ENCODE data around the gene UNC13C. TPM values are rescaled to one million over a fixed set of nuclear protein-coding genes. Genes with fewer than 3 reads are reported as not detected.

UNC13C gene
- total RNA-seq, 1 donor from 2014 or later: 0.03 TPM

- no peak for ATAC-seq (ENCODE audit: poor library complexity)
- intact Hi-C loops (cut with DNase I): no loop called here
- no peak for DNase-seq
These were observed 249.3 kb downstream of the UNC13C start for GRCh38 chr15:54227569-54227968.

GRCh38 chr15:54250326-54250725 is 272.1 kb downstream of the UNC13C start:
- no peak for DNase-seq
- intact Hi-C loops (cut with DNase I): no loop called here
- no peak for ATAC-seq (ENCODE audit: poor library complexity)

GRCh38 chr15:54256190-54256589 is 277.9 kb downstream of the UNC13C start:
- ATAC-seq (ENCODE audit: poor library complexity) (no peak), DNase-seq (no peak)
- intact Hi-C loops (cut with DNase I): no loop called here

GRCh38 chr15:54273928-54274327 is 295.7 kb downstream of the UNC13C start:
- DNase-seq: no peak
- intact Hi-C loops (cut with DNase I): no loop called here

GRCh38 chr15:54277834-54278233 is 299.6 kb downstream of the UNC13C start:
- ATAC-seq (ENCODE audit: poor library complexity) (no peak), DNase-seq (no peak)
- intact Hi-C loops (cut with DNase I): no loop called here

More at GRCh38 chr15:54273928-54274327, 295.7 kb downstream of the UNC13C start:
- ATAC-seq (ENCODE audit: poor library complexity): no peak

- intact Hi-C loops (cut with DNase I): no loop called here
- no peak for DNase-seq
- no peak for ATAC-seq (ENCODE audit: poor library complexity)
These were observed 302.5 kb downstream of the UNC13C start for GRCh38 chr15:54280726-54281125.

GRCh38 chr15:54282228-54282836 is 304.1 kb downstream of the UNC13C start:
- intact Hi-C loops (cut with DNase I): no loop called here
- DNase-seq (no peak), ATAC-seq (ENCODE audit: poor library complexity) (no peak)

- intact Hi-C loops (cut with DNase I): no loop called here
- DNase-seq (no peak), ATAC-seq (ENCODE audit: poor library complexity) (no peak)
These were observed 309.8 kb downstream of the UNC13C start for GRCh38 chr15:54288049-54288448.

- no peak for DNase-seq
- ATAC-seq (ENCODE audit: poor library complexity): no peak
- intact Hi-C loops (cut with DNase I): no loop called here
These were observed 311.4 kb downstream of the UNC13C start for GRCh38 chr15:54289590-54290136.

- intact Hi-C loops (cut with DNase I): no loop called here
- ATAC-seq (ENCODE audit: poor library complexity) (no peak), DNase-seq (no peak)
These were observed 320.2 kb downstream of the UNC13C start for GRCh38 chr15:54298396-54298795.

GRCh38 chr15:54304321-54304720 is 326.1 kb downstream of the UNC13C start:
- intact Hi-C loops (cut with DNase I): no loop called here
- DNase-seq (no peak), ATAC-seq (ENCODE audit: poor library complexity) (no peak)

- ATAC-seq (ENCODE audit: poor library complexity) (no peak), DNase-seq (no peak)
- intact Hi-C loops (cut with DNase I): no loop called here
These were observed 326.9 kb downstream of the UNC13C start for GRCh38 chr15:54305138-54305537.

- no peak for DNase-seq
- ATAC-seq (ENCODE audit: poor library complexity): no peak
- intact Hi-C loops (cut with DNase I): no loop called here
These were observed 329.1 kb downstream of the UNC13C start for GRCh38 chr15:54307252-54307902.

GRCh38 chr15:54307926-54308325 is 329.7 kb downstream of the UNC13C start:
- DNase-seq (no peak), ATAC-seq (ENCODE audit: poor library complexity) (no peak)
- intact Hi-C loops (cut with DNase I): no loop called here

GRCh38 chr15:54312528-54312927 is 334.3 kb downstream of the UNC13C start:
- no peak for ATAC-seq (ENCODE audit: poor library complexity)
- intact Hi-C loops (cut with DNase I): no loop called here
- no peak for DNase-seq

GRCh38 chr15:54321426-54321825 is 343.2 kb downstream of the UNC13C start:
- DNase-seq (no peak), ATAC-seq (ENCODE audit: poor library complexity) (no peak)
- intact Hi-C loops (cut with DNase I): no loop called here

- no peak for DNase-seq
- intact Hi-C loops (cut with DNase I): no loop called here
- no peak for ATAC-seq (ENCODE audit: poor library complexity)
These were observed 344.1 kb downstream of the UNC13C start for GRCh38 chr15:54322341-54322740.

- ATAC-seq (ENCODE audit: poor library complexity): no peak
- DNase-seq: no peak
- intact Hi-C loops (cut with DNase I): no loop called here
These were observed 367.1 kb downstream of the UNC13C start for GRCh38 chr15:54345301-54345700.

GRCh38 chr15:54345827-54346226 is 367.6 kb downstream of the UNC13C start:
- ATAC-seq (ENCODE audit: poor library complexity) (no peak), DNase-seq (no peak)
- intact Hi-C loops (cut with DNase I): no loop called here

- intact Hi-C loops (cut with DNase I): no loop called here
- no peak for DNase-seq
- ATAC-seq (ENCODE audit: poor library complexity): no peak
These were observed 369.0 kb downstream of the UNC13C start for GRCh38 chr15:54347082-54347827.
